SU-DHL-6 (cell line): Measurements from ENCODE around the gene USP10.
A peak's percentile ranks its signal among the peaks of the same experiment; 100 is the strongest.

ENCODE experiments used
- H2AFZ ChIP-seq: fragments of 200-600 bp; sonication (generic); 2 replicates; pipeline ENCODE4 v1.6.1; 2014; ENCODE audit warnings: low read depth, mild to moderate bottlenecking, moderate library complexity, mixed read lengths, antibody characterized with exemption, low read length; ENCODE audit not compliant: severe bottlenecking
- H3F3A ChIP-seq: fragments of 200-600 bp; shearing (Covaris generic); 2 replicates; pipeline ENCODE4 v1.6.0; 2016; ENCODE audit warnings: antibody characterized with exemption, mild to moderate bottlenecking; ENCODE audit not compliant: insufficient read depth
- H3K27ac ChIP-seq: fragments of 200-600 bp; sonication (generic); 2 replicates; pipeline ENCODE4 v1.5.1; 2016; ENCODE audit warnings: low read depth, mild to moderate bottlenecking, low read length, moderate library complexity, mixed read lengths
- H3K27me3 ChIP-seq: fragments of 200-600 bp; sonication (generic), shearing (Covaris generic); 2 replicates; pipeline ENCODE4 v1.6.0; 2014; ENCODE audit warnings: mild to moderate bottlenecking, low read length
- H3K36me3 ChIP-seq: fragments of 200-600 bp; sonication (generic); 2 replicates; pipeline ENCODE4 v1.6.1; 2014; ENCODE audit warnings: mild to moderate bottlenecking, low read length, mixed read lengths
- H3K4me2 ChIP-seq: fragments of 300-600, 200-600 bp; shearing (Covaris generic), sonication (generic); 2 replicates; pipeline ENCODE4 v1.6.0; 2014; ENCODE audit warnings: low read length, low read depth, mild to moderate bottlenecking; ENCODE audit not compliant: poor library complexity, severe bottlenecking
- H3K4me3 ChIP-seq: fragments of 200-600 bp; sonication (generic); 2 replicates; pipeline ENCODE4 v1.5.1; 2014; ENCODE audit warnings: antibody characterized with exemption, low read length, mild to moderate bottlenecking, mixed read lengths; ENCODE audit not compliant: insufficient read depth, poor library complexity, severe bottlenecking
- H3K79me2 ChIP-seq: fragments of 200-600 bp; sonication (generic); 2 replicates; pipeline ENCODE4 v1.6.1; 2014; ENCODE audit warnings: mild to moderate bottlenecking, low read length, moderate library complexity; ENCODE audit not compliant: insufficient read depth
- H3K9ac ChIP-seq: fragments of 200-600 bp; sonication (generic); 2 replicates; pipeline ENCODE4 v1.7.0; 2014; ENCODE audit warnings: mild to moderate bottlenecking, low read length
- H3K9me2 ChIP-seq: fragments of 200-600 bp; sonication (generic); replicated peaks from 2 replicates; pipeline ENCODE4 v1.6.1; 2014; ENCODE audit warnings: low read length; ENCODE audit not compliant: insufficient read depth
- H3K9me3 ChIP-seq: fragments of 200-600 bp; sonication (generic); 2 replicates; pipeline ENCODE4 v1.6.1; 2014; ENCODE audit warnings: low read length, mixed read lengths; ENCODE audit not compliant: insufficient read depth
- H4K20me1 ChIP-seq: fragments of 200-600 bp; sonication (generic); 2 replicates; pipeline ENCODE4 v1.6.1; 2014; ENCODE audit warnings: low read depth, mild to moderate bottlenecking, antibody characterized with exemption, low read length, moderate library complexity, mixed read lengths
- CTCF ChIP-seq: fragments of 200-600 bp; sonication (generic); IDR thresholded peaks from one replicate; pipeline ENCODE4 v1.5.1; 2017; ENCODE audit warnings: antibody characterized with exemption, mild to moderate bottlenecking, low read length, moderate library complexity; ENCODE audit not compliant: insufficient read depth, poor library complexity, severe bottlenecking
- EZH2phosphoT487 ChIP-seq: fragments of 200-600 bp; sonication (generic), shearing (Covaris generic); conservative IDR thresholded peaks from 2 replicates; pipeline ENCODE4 v1.6.1; 2018; ENCODE audit warnings: mild to moderate bottlenecking, antibody characterized with exemption, low read length, moderate library complexity, mixed read lengths

The USP10 gene

GRCh38 chr16:84667600-84668309 lies 32.0 kb upstream of the USP10 start:
- no peaks in the 10 kb centered on the region for H3K9me3 ChIP-seq
- H3K27ac ChIP-seq, result no peak overlapping the region
- no peak overlapping the region for H3K4me3 ChIP-seq
- TF ChIP-seq EZH2phosphoT487 (no peak), CTCF (no peak)
- H3K79me2 ChIP-seq, result no peaks in the 10 kb centered on the region
- H3K36me3 ChIP-seq, result no peaks in the 10 kb centered on the region
- no peaks in the 10 kb centered on the region for H3F3A ChIP-seq
- H3K9me2 ChIP-seq, result no peaks in the 10 kb centered on the region
- H3K9ac ChIP-seq, result no peak overlapping the region
- H4K20me1 ChIP-seq, result no peaks in the 10 kb centered on the region
- H2AFZ ChIP-seq, result no peak overlapping the region
- H3K27me3 ChIP-seq, result no peaks in the 10 kb centered on the region
- no peak overlapping the region for H3K4me2 ChIP-seq

GRCh38 chr16:84670063-84670462 lies 29.7 kb upstream of the USP10 start:
- H4K20me1 ChIP-seq, result no peaks in the 10 kb centered on the region
- H3F3A ChIP-seq, result no peaks in the 10 kb centered on the region
- H3K9me3 ChIP-seq, result no peaks in the 10 kb centered on the region
- no peaks in the 10 kb centered on the region for H3K9me2 ChIP-seq
- no peaks in the 10 kb centered on the region for H3K36me3 ChIP-seq
- H3K4me3 ChIP-seq, result no peak overlapping the region
- H3K27ac ChIP-seq, result no peak overlapping the region
- H3K79me2 ChIP-seq, result no peaks in the 10 kb centered on the region
- no peak for TF ChIP-seq CTCF
- no peak for TF ChIP-seq EZH2phosphoT487
- H3K9ac ChIP-seq, result no peak overlapping the region
- no peaks in the 10 kb centered on the region for H3K27me3 ChIP-seq
- no peak overlapping the region for H2AFZ ChIP-seq
- no peak overlapping the region for H3K4me2 ChIP-seq

- no peak overlapping the region for H3K4me3 ChIP-seq
- no peak overlapping the region for H2AFZ ChIP-seq
- no peak overlapping the region for H3K27ac ChIP-seq
- no peak overlapping the region for H3K9ac ChIP-seq
- TF ChIP-seq CTCF (peak; percentile 84), EZH2phosphoT487 (no peak)
- no peak overlapping the region for H3K4me2 ChIP-seq
- no peaks in the 10 kb centered on the region for H3K27me3 ChIP-seq
- H3K9me3 ChIP-seq, result no peaks in the 10 kb centered on the region
- no peaks in the 10 kb centered on the region for H3K9me2 ChIP-seq
- H4K20me1 ChIP-seq, result no peaks in the 10 kb centered on the region
- no peaks in the 10 kb centered on the region for H3K36me3 ChIP-seq
- no peaks in the 10 kb centered on the region for H3F3A ChIP-seq
- H3K79me2 ChIP-seq, result no peaks in the 10 kb centered on the region
Observed at GRCh38 chr16:84672276-84673202, 27.3 kb upstream of the USP10 start.
